ENCODE results near the gene DGUOK.

DNA sequence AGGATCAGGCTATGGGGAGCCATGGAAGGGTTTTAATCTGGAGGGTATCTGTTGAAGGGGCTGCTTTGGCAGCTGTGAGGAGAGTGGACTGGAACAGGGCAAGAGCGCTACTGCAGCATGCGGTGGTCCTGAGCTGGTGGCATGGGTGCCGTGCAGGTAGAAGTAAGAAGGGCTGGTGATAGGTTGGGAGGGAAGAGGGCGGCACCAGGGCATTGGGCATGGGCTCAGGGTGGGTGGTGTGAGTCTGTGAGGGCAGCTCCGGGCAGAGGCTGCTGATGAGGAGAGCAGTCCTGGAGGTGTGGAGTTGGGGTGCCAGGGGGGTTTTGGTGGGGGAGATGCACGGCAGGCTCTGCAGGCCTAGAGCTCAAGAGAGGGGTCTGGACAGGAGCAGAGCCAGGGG, 31.8 kb upstream of the DGUOK start:
- TF ChIP-seq YY1 (IDR thresholded peaks at IDR 0.05; ENCODE audit: insufficient read depth, insufficient read length) (no peak), ZNF274 (IDR thresholded peaks at IDR 0.05; ENCODE audit: low read depth, low read length) (no peak)

Data from NT2/D1 (cell line).